Astrocyte (in vitro differentiated cells and primary cell): Measurements from ENCODE around the gene STK39.

Experiments
- CTCF ChIP-seq: IDR thresholded peaks from 2 replicates; pipeline ENCODE4 v1.5.1; 2011; ENCODE audit warnings: low read depth, mild to moderate bottlenecking, inconsistent platforms, low read length, moderate library complexity; ENCODE audit not compliant: insufficient read depth
- EZH2 ChIP-seq: IDR thresholded peaks from 2 replicates; pipeline ENCODE4 v1.6.1; 2012; ENCODE audit warnings: mild to moderate bottlenecking, low read length, inconsistent platforms; ENCODE audit not compliant: insufficient read depth

GRCh38 chr2:168025487-168026202, 221.8 kb downstream of the STK39 start:
- TF ChIP-seq CTCF, result no peak
- TF ChIP-seq EZH2, result no peak
